EH (cell line): ENCODE data around the gene C2orf81.
A peak's percentile ranks its signal among the peaks of the same experiment; 100 is the strongest.
"Not testable (repeated sequence)": the region's sequence is repeated elsewhere in the genome, so short reads cannot be mapped to it uniquely, and the experiment has no call there.

ENCODE experiments used
- DNase-seq: peaks from one replicate; pipeline ENCODE4 v3.0.0-alpha.2; 2015; ENCODE audit warnings: low read depth

Gene C2orf81

GRCh38 chr2:74423231-74424095 is 2.0 kb upstream of the C2orf81 start:
- DNase-seq, result no peak

DNA sequence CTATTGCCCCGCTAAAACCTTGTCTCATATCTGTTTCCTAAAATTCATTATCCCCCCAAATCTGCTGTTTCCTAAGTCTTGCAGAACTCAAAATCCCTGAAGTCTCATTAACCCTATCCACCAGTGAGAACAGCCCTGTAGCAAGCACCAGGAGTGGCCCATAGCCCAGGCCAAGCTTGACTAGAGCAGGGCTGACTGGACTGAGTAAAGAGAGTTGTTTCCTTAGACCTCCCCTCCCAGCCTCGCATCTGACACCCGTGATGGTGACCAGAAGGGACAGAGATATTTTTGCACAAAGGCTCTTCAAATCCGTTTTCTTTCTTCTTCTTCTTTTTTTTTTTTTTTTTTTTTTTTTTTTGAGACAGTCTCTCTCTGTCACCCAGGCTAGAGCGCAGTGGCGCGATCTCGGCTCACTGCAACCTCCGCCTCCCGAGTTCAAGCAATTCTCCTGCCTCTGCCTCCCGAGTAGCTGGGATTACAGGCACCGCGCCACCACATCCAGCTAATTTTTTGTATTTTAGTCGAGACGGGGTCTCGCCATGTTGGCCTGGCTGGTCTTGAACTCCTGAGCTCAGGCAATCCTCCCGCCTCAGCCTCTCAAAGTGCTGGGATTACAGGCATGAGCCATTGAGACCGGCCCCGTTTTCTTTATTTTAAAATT is 846 bp downstream of the C2orf81 start:
- not testable (repeated sequence) for DNase-seq

GRCh38 chr2:74420006-74420405 is 1.4 kb downstream of the C2orf81 start:
- no peak for DNase-seq

DNA sequence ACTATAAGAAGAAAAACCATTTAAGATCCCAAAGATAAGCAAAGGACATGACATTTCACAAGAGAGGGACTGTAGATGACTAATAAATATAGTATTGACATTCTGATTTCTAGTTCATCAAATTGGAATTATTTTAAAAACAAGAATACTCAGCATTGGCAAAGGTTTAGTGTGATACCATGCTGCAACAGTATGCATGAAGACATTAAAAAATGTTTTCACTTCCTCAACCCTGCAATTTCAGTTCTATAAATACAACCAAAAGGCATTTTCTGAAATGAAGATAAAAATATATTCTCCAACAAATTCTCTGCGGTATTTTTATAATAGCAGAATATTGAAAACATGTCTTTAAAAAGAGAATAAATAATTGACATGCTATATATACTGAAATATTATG is 2.1 kb downstream of the C2orf81 start:
- DNase-seq, result no peak

DNA sequence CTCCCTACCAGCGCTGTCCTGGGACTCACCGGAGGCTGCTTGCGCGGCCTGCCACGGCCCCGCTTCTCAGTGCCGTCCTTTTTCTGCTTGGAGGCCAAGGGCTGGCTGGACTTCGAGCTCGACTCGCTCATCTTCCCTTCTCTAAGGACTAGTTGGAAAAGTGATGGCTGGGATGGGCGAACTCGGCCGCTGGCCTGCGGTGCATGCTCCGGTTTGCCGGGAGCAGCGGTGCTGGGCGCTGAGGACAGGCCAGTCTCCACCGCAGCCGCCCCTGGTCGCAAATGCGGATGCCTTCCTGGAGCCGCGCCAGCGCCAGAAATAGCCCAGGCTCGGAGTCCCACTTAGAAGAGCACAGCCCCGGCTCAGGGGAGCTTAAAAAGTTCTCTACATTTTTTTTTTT is 3.1 kb downstream of the C2orf81 start:
- DNase-seq, result no peak

- no peak for DNase-seq
Observed at GRCh38 chr2:74417763-74418162, 3.7 kb downstream of the C2orf81 start.

DNA sequence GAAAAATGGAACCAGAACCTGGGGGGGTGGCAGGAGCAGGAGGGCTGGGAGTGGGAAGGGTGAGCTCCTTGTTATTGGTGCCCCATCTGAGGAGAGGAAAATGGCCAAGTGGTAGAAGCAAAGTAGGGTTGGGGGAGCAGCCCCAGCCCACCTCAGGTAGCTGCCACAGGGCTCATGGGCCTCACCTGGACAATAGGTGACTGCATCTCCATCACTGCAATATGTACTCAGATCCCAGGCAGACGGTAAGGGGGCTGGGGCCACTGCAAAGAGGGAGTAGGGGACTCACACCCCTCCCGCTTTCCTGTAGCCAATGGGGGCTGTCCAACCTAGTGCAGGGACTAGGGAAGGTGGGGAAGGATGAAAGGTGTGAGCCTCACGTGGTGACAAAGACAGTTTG is 4.2 kb downstream of the C2orf81 start:
- DNase-seq, result no peak

DNA sequence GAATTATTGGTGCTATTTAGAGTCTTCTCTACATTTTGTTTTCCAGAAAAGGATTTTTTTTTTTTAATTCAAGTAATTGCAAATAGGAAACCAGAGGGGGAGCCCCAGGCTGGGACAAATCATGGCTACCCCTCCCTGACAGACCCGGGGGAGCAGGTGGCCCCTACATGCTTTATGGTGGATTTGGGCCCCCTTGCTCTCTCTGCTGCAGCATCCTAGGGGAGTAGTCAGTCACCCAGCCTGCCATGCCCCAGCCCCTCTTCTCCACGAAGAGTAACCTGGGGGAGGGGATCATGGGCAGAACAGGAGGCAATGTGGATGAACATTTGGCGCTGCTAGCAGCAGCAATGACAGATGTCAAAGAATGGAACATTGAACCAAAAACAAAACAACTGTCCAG is 4.6 kb downstream of the C2orf81 start:
- no peak for DNase-seq

GRCh38 chr2:74415762-74416395 is 5.5 kb downstream of the C2orf81 start:
- no peak for DNase-seq

DNA sequence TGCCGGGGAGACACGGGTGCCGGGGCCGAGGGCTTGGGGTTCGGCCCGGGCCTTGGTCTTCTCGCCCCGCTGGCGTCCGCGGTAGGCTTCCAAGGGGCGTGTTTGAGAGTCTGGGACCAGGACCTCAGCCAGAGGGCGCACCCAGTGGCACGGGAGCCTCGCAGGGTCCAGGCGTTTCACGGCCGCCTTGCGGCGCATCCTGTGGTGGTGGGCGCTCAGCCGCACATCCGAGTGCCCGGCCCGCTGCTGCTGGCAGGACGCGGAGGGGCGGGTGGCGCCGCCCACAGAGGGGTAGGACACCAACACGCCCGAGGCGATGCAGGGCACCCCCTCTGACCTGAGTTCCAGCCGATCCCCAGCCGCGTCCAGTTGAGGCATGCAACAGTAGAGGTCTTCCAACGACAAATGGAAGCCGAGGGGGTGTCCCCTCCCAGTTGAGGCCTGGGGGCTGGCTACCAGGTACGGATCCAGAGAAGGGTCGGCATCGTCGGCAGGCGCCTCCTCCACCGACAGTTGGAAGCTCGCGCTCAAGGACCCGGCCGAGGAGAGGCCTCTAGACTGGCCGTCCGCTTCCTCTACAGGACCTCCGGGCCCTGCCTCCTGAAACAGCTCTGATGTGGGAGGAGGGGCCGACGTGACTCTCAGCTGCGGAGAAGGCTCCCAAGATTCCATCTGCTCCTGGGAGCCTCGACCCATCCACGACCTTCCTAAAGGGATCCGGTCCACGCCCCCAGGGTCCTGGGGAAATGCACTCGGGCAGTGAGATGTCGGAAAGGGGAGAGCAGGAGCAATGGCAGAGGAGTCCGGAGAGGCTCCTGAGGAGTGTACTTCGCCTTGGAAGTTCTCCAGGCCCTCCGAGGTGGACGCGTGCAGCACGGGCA is 6.3 kb downstream of the C2orf81 start:
- peak; percentile 41 for DNase-seq

DNA sequence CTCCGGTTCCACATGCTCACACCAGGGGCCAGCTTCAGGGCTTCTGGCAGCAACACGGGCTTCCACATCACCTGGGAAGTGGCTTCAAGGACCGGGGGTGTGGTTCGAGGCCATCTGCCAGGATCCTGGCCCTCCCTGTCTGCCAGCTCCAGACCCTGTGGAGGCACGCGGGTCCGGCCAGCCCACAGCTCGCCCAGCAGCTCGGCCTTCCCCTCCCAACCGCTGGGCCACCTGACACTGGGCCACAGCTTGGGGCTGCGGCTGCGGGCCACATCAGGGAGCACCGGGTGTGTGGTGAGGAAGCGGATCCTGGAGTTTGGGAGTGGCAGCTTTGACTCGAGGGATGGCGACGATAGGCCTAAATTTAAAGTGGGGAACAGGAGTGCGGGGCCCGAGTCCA is 7.0 kb downstream of the C2orf81 start:
- DNase-seq, result no peak

DNA sequence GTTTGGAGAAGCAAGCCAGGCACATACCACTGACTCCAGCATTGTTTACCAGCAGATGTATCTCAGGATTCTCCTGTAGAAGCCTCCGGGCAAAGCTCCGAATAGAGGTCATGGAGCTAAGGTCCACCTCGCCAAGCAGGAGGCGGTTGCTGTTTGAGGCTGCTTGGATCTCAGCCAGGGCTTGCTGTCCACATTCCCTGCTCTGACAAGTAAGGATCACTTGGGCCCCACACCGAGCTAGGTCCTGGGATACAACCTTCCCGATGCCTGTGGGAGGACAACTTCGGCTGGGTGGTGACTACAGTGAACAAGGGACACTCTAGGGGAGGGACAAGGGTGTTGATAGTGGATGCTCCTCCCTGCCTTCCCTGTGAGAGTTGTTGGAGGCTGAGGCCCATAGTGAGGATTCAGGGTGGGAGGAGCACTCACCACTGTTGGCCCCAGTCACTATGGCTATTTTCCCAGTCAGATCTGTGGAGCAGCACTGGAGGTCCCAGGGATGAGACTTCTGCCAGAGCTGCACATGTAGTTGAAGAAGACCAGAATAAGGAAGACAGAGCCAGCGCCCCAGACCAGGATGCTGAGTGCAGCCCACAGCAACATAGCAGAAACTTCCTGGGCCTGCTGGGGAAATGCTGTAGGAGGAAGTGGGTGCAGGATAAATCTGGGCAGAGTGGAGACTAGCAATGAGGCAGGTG is 8.3 kb downstream of the C2orf81 start:
- DNase-seq, result no peak

DNA sequence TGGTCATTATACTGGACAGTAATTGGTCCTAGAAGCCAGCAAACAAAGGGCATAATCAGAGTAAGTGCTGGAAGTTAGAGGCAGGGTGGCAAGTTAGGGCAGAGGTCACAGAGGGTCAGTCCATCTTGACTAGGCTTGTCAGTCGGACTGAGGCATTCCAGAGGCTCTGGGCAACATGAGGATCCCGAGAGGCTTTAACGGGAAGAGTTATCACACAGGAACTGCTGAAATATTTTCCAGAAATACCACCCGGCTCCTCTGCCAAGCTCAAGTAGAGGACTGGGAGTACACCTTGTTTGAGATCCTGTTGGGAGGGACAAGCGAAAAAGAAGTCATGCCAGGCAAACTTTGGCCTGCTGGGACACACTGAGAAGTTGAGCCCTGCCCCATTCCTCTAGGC is 13.7 kb downstream of the C2orf81 start:
- no peak for DNase-seq

DNA sequence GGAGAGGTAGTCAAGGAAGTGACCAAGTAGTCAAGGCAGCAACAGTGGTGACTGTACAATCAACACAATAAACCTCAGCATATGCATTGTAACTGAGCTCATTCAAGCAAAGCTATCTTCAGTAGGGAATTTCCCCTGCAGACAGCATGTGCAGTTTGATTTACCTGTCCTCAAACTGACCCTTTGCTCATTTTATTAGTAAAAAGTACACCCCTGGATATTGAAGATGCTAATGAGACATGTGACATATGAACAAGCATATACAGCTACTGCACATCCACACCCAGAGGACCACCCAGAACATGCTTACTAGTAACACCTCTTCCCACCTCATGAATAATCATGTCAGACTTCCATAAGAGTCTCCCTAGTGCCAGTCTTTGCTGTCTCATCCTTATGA is 15.4 kb downstream of the C2orf81 start:
- DNase-seq, result no peak

DNA sequence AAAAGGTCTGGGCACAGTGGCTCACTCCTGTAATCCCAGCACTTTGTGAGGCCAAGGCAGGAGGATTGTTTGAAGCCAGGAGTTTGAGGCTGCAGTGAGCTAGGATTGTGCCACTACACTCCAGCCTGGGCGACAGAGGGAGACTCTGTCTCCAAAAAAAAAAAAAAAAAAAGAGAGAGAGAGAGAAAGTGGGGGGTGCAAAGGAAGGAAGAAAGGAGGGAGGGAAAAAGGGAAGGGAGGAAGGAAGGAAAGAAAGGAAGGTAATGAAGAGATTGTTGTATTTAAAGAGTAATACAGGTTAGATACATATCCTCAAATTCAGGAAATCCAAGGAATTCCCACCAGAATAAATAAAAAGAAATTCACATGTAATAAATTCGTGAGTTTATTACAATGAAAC is 19.5 kb downstream of the C2orf81 start:
- no peak for DNase-seq

GRCh38 chr2:74399785-74400184 is 21.6 kb downstream of the C2orf81 start:
- peak; percentile 35 for DNase-seq

DNA sequence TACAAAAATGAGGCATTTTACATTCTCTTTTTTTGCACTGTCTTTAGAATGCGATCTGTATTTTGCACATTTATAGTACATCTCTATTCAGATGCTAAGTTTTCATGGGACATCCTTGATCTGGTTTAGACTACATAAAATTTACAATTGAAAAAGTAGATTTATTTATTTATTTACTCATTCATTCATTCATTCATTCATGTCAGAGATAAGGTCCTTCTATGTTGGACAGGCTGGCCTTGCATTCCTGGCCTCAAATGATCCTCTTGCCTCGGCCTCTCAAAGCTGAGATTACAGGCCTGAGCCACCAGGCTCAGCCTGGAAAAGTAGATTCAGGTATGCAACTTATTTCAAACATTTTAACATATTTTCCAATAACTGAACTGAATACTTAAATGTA is 25.3 kb downstream of the C2orf81 start:
- no peak for DNase-seq

GRCh38 chr2:74393525-74393924 is 27.9 kb downstream of the C2orf81 start:
- DNase-seq, result no peak

DNA sequence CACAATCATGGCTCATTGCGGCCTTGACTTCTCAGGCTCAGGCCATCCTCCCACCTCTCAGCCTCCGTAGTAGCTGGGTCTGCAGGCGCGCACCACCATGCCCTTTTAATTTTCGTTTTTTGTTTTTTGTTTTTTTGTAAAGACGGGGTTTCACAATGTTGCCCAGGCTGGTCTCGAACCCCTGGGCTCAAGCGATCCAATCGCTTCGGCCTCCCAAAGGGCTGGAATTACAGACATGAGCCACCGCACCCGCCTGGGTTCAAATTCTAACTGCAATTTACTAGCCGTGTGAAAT is 29.0 kb downstream of the C2orf81 start:
- no peak for DNase-seq

DNA sequence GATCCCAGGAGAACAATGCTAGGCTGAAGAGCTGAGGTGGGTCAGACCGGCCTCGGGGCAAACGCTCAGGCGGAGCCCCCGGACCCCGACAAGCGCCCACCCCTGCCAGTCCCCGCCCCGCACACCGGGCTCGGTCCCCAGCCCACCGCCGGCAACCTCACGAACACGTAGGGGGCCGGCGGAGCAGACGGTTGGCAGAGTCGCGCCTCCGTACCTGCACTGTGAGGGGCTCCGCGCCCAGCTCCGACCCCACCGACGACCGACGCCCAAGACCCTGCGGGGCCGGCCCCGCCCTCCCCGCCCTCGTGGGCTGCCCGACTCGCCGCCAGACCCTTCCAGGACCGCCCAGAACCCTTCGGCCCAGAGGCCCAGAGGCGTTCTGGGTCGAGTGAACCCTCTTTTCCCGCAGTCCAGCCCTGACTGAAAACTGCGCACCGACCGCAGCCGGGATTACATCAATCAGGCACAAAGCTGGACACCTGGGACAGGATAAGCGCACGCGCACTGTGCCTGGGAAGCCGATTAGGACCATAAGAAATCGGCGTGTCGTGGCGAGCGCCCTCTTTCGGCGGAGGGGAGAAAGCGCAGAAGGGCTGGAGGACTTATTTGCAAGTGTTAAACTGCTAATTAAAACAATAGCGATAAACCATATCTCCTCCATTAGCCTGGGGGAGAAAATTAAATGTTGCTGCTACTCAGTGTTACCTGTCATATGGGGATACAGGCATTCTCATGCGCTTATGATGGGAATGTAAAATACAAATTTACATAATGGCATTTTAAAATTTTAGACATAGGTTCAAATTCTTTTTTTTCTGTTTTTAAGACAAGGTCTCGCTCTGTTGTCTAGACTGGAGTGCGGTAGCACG is 29.6 kb downstream of the C2orf81 start:
- DNase-seq, result peak; percentile 85

- DNase-seq, result peak; percentile 58
Observed at GRCh38 chr2:74391209-74391579, 30.2 kb downstream of the C2orf81 start.
